Dermis microvascular lymphatic vessel endothelial cell (primary cell): Measurements from ENCODE around the gene IRF6. TPM values are rescaled to one million over a fixed set of nuclear protein-coding genes. Genes with fewer than 3 reads are reported as not detected.
"Not testable (repeated sequence)": the region's sequence is repeated elsewhere in the genome, so short reads cannot be mapped to it uniquely, and the experiment has no call there.

Experiments
- DNase-seq, 2 donors: peaks; one replicate each; pipeline versions ENCODE4 v3.0.0 to v3.0.0-alpha.2; 2010; ENCODE audit warnings: low read depth in 2 of 2
- total RNA-seq: library from RNA; depleted of rRNA; stranded (reverse); fragments of >200 nt; gene quantifications from 2 replicates; pipeline ENCODE4 v1.2.1, GENCODE V29; 2014

IRF6 gene
- total RNA-seq, 1 donor from 2014 or later: 2.6 TPM

- peak; percentile 69 to 93 for DNase-seq
Measured at GRCh38 chr1:209823143-209824041, 17.4 kb upstream of the IRF6 start.

- no peak for DNase-seq
Measured at GRCh38 chr1:209822706-209823105, 16.8 kb upstream of the IRF6 start.

- DNase-seq: no peak
Measured at GRCh38 chr1:209820986-209821385, 15.0 kb upstream of the IRF6 start.

GRCh38 chr1:209819058-209819457 is 13.1 kb upstream of the IRF6 start:
- DNase-seq: no peak

DNA sequence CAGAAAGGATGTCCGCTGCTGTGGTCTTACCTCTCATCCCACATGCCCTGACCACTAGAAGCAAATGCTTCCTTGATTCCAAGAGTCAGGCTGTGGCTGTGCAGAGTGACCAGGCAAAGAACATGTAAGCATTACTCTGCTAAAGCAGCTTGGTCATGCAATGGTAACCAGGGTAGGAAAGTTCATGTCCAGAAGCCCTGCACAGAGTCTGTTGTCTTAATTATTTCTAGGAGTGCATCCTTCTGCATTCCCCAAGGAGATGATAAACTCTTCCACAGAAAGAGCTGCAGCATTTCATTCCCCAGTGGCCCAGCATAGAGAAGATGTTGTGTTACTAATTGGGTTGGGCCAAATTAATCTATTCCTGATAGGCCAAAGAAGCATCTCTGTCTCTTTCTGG is 11.7 kb upstream of the IRF6 start:
- no peak for DNase-seq

GRCh38 chr1:209816923-209817322 is 11.0 kb upstream of the IRF6 start:
- DNase-seq: no peak

- no peak for DNase-seq
Measured at GRCh38 chr1:209815931-209816341, 10.0 kb upstream of the IRF6 start.

GRCh38 chr1:209815490-209815889 is 9.5 kb upstream of the IRF6 start:
- DNase-seq: peak in 1 of 2 donors; percentile 52

DNA sequence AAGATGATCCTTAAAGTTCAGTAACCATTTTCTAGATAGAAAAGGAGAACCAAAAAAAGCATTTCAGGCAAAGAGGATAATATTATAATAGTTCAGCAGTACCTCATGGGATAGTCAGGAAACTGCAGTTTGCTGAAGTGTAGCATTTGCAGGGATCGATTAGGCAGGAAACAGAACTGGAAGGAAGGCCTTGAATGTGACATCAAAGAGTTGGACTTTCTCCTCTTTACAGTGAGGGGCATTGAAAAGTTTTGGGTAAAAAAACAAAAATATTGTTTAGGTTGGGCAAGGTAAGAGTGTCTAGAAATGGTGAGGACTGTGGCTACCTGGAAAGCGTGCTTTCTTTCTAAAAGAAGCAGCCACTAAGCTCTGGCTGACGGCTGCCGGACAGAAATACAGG is 8.0 kb upstream of the IRF6 start:
- DNase-seq: no peak

GRCh38 chr1:209810783-209811182 is 4.8 kb upstream of the IRF6 start:
- DNase-seq: no peak

DNA sequence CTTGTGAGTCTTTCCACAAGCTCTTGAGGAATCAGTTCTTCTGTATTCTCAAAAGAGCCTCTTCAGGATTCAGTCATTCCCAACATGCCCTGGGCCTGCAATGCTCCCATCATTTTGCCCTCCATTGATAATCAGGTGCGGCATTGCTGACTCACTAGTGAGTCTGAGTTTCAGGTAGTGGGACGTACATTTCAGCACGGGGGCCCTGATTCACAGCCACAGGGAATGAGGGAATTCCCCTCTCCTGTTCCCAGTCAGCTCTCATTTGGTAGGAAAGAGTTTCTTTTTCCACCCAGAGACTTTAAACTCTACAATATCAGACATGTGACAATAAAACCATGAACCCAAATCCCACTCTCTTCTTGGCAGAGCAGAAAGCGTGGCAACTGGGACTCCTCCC is 3.7 kb upstream of the IRF6 start:
- DNase-seq: no peak

DNA sequence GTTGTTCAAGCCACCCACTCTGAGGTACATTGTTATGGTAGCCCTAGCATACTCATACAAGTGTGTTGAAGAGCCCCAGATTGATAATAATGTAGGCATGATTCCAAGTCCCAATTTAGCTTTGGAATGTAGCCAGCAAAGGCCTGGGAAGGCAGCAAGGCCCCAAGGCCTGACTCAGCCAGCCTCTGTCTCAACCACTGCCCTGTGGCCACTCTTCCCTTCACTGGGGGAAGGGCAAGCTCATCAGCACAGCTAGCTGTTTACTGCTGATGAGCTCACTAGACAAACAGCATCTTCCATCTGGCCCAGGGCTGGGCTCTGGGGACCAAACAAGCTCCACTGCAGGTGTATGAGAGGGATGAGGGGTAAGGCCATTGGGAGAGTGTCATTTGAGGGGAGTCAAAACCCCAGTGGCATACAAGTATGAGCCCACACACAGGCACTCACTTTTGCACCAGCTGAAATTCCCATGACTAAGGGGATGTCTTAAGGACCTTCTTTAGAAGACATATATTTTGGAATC is 2.2 kb upstream of the IRF6 start:
- peak; percentile 64 to 97 for DNase-seq

- no peak for DNase-seq
Measured at GRCh38 chr1:209807509-209807908, 1.6 kb upstream of the IRF6 start.

DNA sequence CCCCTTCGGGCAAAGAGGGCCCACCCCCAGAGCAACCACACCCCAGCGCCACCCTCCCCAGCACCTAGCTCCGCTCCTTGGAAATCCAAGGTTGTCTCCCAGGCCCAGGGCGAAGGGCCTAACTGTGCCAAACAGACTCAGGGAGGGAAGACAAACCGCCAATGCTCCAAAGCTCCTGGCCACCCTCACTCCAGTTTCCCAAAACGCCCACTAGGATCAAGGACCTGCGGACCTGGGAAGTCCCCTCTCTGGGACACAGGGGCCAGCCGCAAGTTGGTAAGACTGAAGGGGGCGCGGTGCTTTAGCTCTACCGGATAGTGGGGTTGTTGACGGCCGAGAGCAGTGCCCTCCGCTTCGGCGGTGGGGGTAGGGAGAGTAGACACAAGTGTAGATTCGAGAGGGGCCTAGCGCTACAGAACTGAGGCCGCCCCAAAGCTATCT is 581 bp downstream of the IRF6 start:
- peak in 1 of 2 donors; percentile 33 for DNase-seq

DNA sequence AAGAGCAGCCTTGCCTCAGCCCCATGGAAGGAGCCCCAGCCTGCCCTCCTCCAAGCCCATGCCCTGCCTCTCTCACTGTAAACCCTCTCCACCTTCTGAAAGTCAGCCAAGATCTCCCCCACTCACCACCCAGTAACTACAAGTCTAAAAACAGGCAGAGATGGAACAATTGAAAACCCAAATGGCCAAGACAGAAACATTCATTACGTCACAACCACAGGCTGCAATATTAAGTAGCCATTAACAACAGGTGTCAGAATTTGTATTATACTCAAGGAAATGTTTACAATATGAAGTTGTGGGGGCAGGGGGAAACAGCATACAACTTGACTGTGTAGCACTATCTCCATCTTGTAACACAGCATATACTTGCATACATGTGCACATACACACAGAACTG is 2.4 kb downstream of the IRF6 start:
- DNase-seq: no peak

DNA sequence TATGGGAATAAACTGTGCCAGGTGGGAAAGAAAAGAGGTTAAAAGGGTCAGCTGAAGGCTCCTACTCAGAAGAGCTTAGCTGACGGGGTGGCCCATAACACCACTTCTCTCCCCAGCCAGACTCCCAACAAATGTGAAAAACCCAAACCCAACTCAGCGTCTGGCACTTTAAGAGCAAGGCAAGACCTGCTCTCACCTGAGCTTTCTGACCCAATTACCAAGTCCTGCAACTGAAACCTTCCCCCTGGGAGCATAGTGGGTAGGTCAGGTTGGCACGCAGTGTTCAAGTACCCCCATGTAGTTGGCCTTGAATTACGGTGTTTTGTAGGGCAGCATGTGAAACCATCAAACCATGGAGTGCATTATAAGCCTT is 3.2 kb downstream of the IRF6 start:
- DNase-seq: no peak

GRCh38 chr1:209802117-209802779 is 3.7 kb downstream of the IRF6 start:
- DNase-seq: peak in 1 of 2 donors; percentile 87

DNA sequence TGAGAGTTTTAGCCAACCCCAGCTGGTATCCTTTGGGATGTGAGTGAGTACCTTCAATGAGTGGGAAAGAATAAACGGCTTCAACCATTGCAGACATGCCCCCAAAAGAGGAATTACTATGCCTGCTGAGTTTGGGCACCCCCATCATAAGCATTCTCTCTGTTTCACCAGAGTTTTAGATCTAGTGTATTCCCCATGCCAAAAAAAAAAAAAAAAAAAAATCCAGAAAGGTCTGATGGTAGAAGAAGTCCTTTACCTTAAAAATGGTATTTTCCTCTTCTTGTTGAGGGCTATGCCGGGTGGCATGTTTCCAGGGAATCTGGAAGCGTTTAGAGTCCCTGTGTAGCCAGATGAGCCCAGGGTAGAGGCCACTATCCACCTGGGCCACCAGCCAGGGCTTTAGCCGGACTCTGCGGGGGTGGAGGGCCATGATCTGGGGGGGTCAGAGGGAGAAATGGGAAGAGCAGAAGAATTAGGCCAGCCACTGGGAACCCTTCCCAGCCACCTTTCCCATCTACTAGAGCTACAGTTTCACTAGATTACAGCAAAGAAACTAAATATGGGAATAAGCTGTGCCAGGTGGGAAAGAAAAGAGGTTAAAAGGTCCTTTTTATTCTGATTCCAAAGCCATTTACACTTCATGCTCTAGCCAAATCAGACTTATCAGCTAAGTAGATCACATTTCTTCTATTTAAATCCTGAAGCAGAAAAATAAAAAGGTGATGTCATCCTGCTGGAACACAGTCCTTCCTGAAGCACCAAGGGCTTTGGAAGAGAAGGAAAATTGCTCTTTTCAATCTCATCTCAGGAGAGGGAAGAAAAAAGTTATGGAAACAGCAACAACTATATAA is 4.7 kb downstream of the IRF6 start:
- peak; percentile 47 to 87 for DNase-seq

- DNase-seq: no peak
Measured at GRCh38 chr1:209797978-209798639, 7.8 kb downstream of the IRF6 start.

- not testable (repeated sequence) for DNase-seq
Measured at GRCh38 chr1:209793711-209794110, 12.2 kb downstream of the IRF6 start.

GRCh38 chr1:209791920-209792319 is 14.0 kb downstream of the IRF6 start:
- DNase-seq: no peak
